Activated CD4-positive, alpha-beta T cell treated with anti-CD3 and anti-CD28 coated beads, Interleukin-2, amount 50 U/mL, for 24 hours (primary cell): ENCODE measurements around the gene IL1F10.

Experiments used
- DNase-seq, 2 donors: peaks; one replicate each; pipeline ENCODE4 v3.0.0-alpha.2; 2020; ENCODE audit warnings: low read depth in 1 of 2, low spot score in 1 of 2

Gene IL1F10

DNA sequence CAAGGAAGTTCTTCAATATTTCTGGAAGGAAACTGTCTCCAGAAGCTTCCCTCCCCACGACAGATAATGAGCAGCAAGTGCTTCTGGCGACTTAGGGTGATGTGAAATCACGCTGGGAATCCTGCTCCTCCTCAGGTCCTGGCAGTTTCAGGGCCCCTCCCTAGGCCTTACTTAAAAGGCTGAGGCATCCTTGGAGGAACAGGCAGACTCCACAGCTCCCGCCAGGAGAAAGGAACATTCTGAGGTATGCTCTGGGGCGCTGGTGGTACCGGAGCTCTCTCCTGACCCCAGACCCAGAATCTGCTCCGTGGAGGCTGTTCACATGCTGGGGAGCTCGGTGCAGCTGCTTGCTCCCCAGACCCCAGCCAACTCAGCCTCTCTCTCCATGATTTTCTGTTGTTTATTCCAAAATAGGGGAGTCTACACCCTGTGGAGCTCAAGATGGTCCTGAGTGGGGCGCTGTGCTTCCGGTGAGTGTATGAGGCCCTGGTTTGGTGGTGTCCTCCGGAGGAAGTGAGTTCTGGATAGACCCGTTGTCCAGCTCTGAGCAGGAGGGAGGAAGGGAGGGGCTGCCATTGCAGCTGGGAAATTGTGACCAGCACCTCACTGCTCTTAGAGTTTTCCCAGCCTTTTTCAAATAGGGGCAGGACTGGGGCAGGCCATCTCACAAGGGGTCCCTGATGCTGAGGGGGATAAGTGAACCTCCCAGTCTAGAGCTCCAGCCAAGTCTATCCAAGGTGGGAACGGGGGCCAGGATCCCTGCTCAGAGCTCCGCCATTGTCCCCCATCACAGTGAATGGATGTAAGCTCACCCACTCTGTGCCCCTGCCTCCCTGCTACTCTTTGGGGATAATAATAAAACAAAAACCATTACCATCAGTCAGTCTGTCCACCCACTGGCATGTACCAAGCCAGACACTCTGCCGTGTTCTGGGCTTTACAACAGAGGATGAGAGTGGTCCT, 8.5 kb upstream of the IL1F10 start, which contains the start of gene IL36RN:
IL36RN (plus strand) TSS at position 201 of the 963 bp plus-strand sequence; CDS start at position 442, 241 bp downstream.
- DNase-seq: no peak

DNA sequence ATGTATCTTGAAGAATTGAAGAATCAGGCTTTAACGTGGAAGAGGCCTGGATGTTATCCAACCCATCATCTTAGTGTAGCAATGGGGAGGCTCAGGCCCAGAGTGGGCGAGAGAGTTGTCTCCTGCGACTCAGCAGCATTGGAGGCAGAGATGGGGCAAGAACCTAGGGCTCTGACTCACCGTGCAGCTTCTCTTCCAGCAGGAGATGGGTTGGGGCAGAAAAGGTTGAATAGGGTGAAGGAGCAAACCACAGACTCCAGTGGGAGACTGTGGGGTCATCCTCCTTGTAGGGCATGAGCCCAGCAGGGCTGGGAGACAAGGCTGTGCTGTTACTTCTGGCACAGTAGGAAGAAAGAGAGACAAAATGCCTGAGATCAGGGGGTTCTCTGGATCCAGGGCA, 7.4 kb upstream of the IL1F10 start:
- no peak for DNase-seq

DNA sequence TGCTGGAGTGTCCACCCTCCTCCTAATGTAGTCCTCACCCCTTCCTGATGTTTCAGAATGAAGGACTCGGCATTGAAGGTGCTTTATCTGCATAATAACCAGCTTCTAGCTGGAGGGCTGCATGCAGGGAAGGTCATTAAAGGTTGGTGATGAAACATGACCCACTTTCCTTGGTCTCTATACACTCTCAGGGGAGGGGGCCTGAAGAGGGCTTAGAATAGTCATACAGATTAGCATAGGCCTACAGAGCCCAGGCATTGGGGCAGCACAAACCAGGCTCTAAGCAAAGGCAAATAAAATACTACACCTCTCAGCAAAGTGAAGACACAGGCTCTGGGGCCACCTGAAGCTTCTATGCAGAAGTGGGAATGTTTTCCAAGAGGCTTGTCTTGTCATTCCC, 7.0 kb upstream of the IL1F10 start:
- DNase-seq: no peak

DNA sequence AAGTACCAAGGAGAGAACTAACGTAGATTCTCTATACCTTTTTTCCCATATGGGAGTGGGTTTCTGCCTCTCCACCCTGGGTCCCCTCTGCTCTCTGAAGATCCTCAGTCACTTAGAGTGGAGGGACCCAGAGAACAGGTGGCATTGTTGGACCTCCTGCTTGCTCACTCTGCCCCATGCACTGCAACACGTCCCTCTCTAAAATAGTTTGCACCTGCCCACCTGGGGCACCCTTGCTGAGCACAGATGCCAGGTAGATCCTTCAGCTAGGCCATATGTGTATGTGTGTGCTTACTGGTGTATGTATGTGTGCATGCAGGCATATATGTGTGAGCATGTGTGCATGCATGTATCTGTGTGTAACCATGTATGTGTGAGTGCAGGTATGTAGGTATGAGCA, 6.5 kb upstream of the IL1F10 start:
- no peak for DNase-seq

DNA sequence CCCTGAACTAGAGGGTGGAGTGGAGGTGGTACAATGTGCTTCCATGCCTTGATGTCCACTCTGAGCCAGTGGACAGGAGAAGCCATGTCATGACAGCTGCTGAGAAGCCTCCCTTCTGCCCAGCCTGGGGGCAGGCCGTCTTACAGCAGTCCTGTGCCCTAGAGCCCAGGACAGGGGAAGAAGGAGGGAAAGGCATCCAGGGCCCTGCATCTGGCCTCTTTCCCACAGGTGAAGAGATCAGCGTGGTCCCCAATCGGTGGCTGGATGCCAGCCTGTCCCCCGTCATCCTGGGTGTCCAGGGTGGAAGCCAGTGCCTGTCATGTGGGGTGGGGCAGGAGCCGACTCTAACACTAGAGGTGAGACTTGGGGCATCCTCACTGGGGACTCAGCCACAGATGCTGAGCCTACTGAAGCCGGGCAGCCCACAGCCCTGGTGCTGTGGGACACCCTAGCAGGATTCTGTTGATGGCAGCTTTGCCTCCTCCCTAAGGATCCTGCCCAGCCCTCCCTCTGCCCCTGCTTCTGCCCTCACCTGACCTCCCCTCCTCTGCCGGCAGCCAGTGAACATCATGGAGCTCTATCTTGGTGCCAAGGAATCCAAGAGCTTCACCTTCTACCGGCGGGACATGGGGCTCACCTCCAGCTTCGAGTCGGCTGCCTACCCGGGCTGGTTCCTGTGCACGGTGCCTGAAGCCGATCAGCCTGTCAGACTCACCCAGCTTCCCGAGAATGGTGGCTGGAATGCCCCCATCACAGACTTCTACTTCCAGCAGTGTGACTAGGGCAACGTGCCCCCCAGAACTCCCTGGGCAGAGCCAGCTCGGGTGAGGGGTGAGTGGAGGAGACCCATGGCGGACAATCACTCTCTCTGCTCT, 5.6 kb upstream of the IL1F10 start:
- DNase-seq: no peak

DNA sequence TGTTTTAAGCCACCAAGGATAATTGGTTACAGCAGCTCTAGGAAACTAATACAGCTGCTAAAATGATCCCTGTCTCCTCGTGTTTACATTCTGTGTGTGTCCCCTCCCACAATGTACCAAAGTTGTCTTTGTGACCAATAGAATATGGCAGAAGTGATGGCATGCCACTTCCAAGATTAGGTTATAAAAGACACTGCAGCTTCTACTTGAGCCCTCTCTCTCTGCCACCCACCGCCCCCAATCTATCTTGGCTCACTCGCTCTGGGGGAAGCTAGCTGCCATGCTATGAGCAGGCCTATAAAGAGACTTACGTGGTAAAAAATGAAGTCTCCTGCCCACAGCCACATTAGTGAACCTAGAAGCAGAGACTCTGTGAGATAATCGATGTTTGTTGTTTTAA, 3.5 kb upstream of the IL1F10 start:
- no peak for DNase-seq

DNA sequence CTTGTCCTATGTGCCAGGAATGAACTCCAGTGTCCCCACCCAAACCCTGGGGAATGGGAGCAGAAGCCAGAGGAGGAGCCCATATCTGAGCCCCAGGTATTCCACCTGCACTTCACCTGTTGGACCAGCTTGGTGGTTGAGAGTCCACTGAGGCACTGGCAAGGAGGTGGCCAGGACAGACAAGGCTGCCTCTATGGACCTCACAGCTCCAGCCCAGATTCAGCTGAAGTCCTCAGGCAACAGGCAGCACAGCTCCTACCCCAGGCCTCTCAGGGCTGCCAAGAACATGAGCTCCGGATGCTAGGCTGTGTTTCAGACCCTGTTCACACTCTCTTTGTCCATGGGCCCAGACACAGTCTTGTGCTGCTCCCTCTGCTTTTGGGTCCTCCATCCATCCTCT, 2.9 kb upstream of the IL1F10 start:
- DNase-seq: no peak

DNA sequence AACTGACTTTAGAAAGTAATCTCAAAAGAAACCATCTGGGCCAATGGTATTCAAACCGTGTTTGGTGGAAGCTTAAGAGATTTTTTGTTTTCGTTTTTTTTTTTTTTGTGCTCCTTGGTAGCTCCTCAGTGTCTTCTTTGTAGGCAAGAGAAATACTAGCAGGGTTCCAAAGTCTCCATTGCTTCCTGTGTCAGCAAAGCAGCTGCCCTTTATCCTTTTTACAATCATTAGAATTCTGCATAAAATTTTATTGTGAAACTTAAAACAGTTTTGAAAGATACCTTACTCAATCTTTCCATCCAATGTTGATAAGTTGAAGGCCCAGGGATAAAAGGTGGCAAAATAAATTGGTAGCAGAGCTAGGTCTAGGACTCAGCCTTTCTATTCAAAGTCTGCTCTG, 479 bp downstream of the IL1F10 start:
- no peak for DNase-seq

DNA sequence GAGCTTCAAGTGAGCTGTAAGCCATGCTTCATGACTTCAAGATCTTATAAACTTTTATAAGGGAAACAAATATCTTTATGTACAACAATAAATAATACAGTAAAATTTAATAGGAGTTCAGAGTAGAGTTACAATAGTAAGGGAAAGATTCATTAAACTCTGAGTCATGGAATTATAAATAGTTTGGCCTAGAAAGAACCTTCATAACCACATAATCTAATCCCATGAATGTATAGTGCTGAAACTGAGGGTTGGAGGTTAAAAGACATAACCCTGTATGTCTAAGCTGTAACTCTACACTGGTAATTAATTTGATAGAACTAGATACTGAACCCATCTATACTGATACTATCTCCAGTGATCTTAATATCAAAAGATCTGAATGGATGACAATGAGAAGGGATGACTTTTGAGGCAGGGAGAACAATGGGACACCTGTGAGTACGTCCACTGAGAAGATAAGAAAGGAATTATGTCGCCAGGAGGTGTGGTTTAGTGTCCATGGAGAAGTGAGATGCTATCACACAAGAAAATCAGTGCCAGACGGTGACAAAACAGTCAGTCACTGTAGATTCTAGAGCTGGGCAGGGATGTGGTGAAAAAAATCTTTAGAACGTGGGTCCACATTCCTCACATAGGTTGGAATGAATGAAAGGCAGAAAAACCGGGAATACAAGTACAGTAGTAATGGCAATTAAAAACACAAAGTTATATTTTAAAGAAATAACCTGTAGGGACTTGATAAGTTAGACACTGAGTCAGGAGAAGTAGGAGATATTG, 1.1 kb downstream of the IL1F10 start:
- DNase-seq: no peak

DNA sequence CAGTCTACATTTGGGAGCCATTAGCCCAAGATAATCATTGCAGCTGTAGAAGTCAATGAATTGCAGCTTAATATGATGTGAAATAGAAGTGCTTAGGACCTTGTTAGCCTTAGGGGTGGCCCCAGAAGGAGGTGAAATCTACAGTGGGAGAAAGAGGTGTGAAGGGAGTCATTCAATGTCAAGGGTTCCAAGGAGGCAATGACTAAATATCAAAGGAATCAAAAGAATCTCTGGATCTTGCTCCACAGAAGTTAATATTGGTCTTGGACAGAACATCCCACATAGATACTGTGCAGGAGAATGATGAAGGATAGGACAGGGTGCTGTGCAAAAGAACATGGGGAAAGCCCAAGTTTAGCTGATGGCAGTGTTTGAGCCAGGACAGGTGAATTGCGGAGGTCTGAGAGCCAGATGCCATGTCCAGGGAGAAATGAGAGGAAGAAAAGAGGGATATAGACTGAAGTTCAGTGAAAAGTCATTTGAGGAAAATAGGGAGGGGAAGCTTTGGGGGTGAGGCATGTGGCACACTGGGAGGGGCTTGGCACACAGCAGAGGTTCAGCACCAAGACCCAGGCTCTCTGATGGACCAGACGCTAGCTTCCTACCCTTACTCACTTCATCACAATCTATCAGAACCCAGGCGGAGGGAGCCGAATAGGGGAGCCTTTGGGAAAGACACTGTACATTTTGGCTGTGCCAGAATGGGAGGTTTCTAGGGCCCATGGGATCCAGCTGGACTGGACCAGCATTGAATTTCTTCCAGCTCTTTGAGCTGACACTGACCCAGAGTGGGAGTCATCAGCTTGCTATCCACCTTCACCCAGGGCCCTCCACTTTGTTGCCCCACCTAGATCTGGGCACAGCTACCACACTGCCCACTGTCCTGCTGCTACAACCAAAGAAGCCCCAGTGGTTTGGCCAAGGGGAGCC, 2.2 kb downstream of the IL1F10 start:
- no peak for DNase-seq

DNA sequence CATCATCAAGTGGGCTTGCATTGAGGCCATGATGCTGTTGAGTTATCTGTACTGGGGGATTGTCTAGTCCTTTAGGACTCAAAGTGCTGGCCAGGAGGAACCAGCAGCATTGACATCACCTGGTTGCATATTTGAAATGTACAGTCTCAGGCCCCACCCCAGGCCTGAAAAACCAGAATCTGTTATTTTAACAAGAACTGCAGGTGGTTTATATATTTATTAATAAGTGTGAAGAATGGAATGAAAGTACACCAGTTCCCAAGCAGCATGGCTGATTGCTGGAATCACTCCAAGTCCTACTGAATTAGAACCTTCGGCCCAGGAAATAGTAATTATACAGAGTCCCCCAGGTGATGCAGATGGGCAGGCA, 2.8 kb downstream of the IL1F10 start:
- no peak for DNase-seq

DNA sequence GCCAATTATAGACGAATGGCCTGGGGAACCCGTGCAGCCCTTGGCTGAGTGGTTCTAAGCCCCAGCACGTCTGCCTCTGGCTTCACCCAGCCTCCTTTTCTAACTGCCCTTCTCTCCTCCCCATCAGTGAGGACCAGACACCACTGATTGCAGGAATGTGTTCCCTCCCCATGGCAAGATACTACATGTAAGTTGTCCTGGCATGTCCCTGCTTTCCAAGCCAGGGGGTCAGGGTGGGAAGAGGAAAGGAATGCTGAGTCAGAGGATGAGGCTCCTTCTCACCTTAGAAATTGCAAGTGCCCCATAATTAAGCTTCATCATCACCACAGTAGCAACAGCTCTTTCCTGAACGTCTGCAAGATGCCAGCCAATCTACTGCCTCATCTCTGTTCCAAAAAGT, 4.8 kb downstream of the IL1F10 start:
- DNase-seq: no peak

DNA sequence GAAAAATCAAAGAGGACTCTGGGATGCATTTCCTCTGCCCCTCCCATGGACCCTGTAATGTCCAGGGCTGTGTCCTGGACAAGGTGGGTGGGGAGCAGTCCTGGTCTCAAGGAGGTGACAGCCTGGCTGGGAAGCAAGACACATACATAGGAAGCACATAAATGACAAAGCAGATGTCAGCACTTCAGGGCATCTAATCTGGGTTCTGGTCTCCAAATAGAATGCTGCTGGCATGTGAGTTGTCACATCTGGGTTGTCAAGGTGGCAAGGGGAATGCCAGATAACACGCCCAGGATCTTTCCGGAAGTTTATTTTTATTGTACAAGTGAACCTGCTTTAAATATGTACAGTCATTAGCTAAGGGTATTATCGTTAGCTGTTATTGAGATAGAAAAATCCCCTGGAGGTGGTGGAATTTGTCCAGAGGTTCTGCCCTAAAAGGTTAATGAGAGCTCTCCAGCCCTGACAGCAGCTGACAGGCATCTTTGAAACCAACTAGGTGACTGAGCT, 5.6 kb downstream of the IL1F10 start:
- no peak for DNase-seq

DNA sequence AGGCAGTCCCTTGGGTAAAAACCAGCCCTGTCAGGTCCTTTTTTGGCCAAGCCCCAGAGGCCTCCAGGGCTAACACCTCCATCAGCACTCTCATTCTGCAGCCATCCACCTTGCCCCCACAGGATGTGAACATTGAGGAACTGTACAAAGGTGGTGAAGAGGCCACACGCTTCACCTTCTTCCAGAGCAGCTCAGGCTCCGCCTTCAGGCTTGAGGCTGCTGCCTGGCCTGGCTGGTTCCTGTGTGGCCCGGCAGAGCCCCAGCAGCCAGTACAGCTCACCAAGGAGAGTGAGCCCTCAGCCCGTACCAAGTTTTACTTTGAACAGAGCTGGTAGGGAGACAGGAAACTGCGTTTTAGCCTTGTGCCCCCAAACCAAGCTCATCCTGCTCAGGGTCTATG, 7.3 kb downstream of the IL1F10 start:
- no peak for DNase-seq

DNA sequence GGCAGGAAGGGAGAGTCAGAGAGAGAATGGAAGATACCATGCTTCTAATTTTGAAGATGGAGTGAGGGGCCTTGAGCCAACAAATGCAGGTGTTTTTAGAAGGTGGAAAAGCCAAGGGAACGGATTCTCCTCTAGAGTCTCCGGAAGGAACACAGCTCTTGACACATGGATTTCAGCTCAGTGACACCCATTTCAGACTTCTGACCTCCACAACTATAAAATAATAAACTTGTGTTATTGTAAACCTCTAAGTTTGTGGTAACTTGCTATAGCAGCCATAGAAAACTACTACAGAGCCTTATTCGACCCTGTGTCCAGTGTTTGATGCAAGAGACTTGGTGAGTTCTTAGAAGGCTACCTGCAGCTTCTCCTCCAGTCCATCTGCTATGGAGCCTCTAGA, 7.8 kb downstream of the IL1F10 start:
- DNase-seq: no peak

DNA sequence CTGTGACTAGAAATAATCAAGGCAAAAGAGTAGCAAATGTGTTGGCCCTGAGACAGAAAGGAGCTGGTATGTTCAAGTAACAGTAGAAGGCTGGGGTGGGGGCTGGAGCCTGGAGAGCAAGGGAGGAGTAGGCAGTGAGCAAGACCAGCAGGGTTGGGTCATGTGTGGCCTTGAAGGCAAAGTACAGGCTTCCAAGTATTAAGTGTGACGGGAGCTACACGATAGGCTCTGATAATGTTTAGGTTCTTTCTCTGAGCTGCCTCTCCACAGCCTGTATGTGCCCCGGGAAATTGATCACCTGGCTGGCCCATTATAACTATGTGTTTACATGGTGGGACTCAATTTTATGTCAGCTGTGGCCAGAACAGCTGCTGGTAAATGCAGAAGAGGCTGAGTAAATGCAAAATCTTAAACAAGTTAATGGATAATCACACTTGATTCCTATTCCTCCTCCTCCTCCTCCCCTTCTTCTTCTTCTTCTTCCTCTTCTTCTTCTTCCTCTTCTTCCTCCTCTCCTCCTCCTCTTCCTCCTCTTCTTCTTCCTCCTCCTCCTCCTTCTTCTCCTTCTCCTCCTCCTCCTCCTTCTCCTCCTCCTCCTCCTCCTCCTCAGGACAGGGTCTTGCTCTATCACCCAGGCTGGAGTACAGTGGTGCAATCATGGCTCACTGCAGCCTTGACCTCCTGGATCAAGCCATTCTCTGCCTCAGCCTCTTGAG, 9.3 kb downstream of the IL1F10 start:
- DNase-seq: no peak

DNA sequence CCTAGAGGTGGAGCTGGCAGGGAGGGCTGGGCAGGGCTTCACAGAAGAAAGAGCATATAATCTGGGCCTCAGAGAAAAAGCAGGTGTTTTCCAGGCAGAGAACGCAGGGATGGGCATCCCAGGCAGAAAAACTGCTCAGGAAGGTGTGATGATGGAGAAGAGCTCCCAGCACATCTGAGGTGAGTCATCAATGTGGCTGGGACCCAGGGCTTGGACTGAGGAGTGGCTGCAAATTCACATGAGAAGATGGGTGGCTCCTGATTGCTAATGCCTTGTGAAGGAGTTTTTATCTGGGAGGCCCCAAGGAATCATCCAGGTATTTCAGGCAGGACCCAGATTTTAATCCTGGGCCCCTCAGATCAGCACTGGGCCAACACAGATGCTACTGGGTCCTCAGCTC, 10.2 kb downstream of the IL1F10 start:
- DNase-seq: no peak

DNA sequence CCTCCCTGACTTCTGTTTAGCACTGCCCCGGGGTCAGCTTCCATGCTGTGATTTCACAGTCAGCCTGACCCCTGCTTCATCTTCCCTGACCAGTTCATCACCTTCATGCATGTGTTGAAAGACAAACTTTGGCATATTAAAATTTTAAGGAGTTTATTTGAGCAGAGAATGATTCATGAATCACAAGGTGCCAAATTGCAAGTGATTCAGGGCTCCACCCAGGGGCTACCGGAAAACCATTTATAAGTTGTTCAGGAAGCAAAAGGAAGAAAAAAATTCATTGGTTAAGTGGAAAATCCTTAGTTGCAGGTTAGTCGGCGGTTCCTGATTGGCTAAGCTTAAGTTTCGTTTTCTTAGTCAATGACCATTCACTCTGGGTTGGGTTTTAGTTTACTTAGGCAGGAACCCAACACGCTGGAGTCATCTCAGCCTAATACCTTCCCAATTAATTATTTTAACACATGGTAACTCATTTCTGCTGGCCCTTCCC, 10.6 kb downstream of the IL1F10 start:
- no peak for DNase-seq

DNA sequence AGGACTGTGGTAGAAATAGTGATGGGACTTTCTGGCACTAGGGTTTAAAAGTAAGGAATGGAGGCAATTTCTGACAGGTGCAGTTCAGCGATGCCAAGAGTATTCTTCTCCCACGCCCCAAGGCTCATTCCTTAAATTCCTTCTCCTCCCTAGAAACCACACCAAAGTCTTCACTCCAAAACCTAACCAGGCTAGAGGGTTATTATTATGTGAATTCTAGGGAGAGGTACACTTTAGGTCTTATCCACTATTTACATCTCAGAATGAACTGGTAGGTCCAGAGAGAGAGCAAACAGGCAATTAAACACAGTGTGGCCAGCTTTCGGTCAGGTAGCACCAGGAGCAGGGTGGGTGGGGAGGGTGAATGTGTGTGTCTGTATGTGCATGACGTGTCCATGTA, 11.4 kb downstream of the IL1F10 start:
- no peak for DNase-seq
